IMR-90 (cell line): ENCODE data around the gene SLC26A4. TPM values are rescaled to one million over a fixed set of nuclear protein-coding genes. Genes with fewer than 3 reads are reported as not detected.

Experiments used
- ATAC-seq: fragments of 200-7000 bp; cut with Tn5 transposase; 2 replicates; pipeline ENCODE4 v1.9.1; 2020; ENCODE audit warnings: low read depth, mild to moderate bottlenecking, moderate library complexity
- BruUV-seq: library from RNA; stranded (reverse); fragments of 400-500 nt; replicated peaks from 2 replicates; lab custom pipeline; 2021; lab: Mats Ljungman, UMichigan
- CTCF ChIA-PET: fragments of 300-600 bp; formaldehyde crosslinking; extraction: SDS; loops from one replicate; lab custom pipeline; 2021; ENCODE audit warnings: antibody characterized with exemption; lab: Yijun Ruan, JAX
- POLR2A ChIA-PET: fragments of 300-600 bp; sonication (Branson Sonifier 250); formaldehyde crosslinking; loops from one replicate; lab custom pipeline; 2022; ENCODE audit warnings: antibody characterized with exemption; ENCODE audit not compliant: unreplicated experiment; lab: Charles Lee
- DNase-seq: peaks from one replicate; pipeline ENCODE4 v3.0.0; 2013
- H2AFZ ChIP-seq: replicated peaks from 2 replicates; pipeline ENCODE3; 2013; ENCODE audit warnings: low read length, mild to moderate bottlenecking; ENCODE audit not compliant: poor library complexity
- H2AK5ac ChIP-seq: 2 replicates; pipeline ENCODE4 v1.6.1; 2013; ENCODE audit warnings: low read depth, low read length, inconsistent platforms
- H2AK9ac ChIP-seq: replicated peaks from 2 replicates; pipeline ENCODE3; 2013; ENCODE audit warnings: mild to moderate bottlenecking, low read depth, low read length, moderate library complexity; ENCODE audit not compliant: poor library complexity
- H2BK120ac ChIP-seq: 2 replicates; pipeline ENCODE4 v1.6.1; 2013; ENCODE audit warnings: low read depth, low read length, inconsistent platforms
- H2BK15ac ChIP-seq: 3 replicates; pipeline ENCODE4 v1.6.1; 2013; ENCODE audit warnings: low read depth, low read length, inconsistent platforms
- H2BK20ac ChIP-seq: 2 replicates; pipeline ENCODE4 v1.6.1; 2013; ENCODE audit warnings: low read depth, mild to moderate bottlenecking, inconsistent platforms, low read length, moderate library complexity
- H2BK5ac ChIP-seq: 2 replicates; pipeline ENCODE4 v1.6.1; 2013; ENCODE audit warnings: mild to moderate bottlenecking, low read depth, low read length, inconsistent platforms; ENCODE audit not compliant: poor library complexity, severe bottlenecking
- H3K14ac ChIP-seq: replicated peaks from 2 replicates; pipeline ENCODE4 v1.6.1; 2013; ENCODE audit warnings: low read depth, low read length, inconsistent platforms
- H3K18ac ChIP-seq: 2 replicates; pipeline ENCODE4 v1.6.1; 2013; ENCODE audit warnings: low read depth, low read length, control low read depth
- H3K23ac ChIP-seq: 2 replicates; pipeline ENCODE4 v1.6.1; 2013; ENCODE audit warnings: low read depth, low read length, inconsistent platforms
- H3K27ac ChIP-seq: 2 replicates; pipeline ENCODE4 v1.5.1; 2013; ENCODE audit warnings: mild to moderate bottlenecking, control low read depth, low read length; ENCODE audit not compliant: insufficient read depth
- H3K27me3 ChIP-seq: 2 replicates; pipeline ENCODE4 v1.6.1; 2013; ENCODE audit warnings: low read length; ENCODE audit not compliant: control insufficient read depth, insufficient read depth
- H3K36me3 ChIP-seq: 2 replicates; pipeline ENCODE4 v1.6.1; 2013; ENCODE audit warnings: low read length, mixed read lengths; ENCODE audit not compliant: control insufficient read depth, insufficient read depth
- H3K4ac ChIP-seq: 2 replicates; pipeline ENCODE4 v1.6.1; 2013; ENCODE audit warnings: low read depth, low read length, inconsistent platforms
- H3K4me1 ChIP-seq: 2 replicates; pipeline ENCODE4 v1.6.1; 2013; ENCODE audit warnings: low read length, mixed read lengths; ENCODE audit not compliant: control insufficient read depth, insufficient read depth
- H3K4me2 ChIP-seq: 2 replicates; pipeline ENCODE4 v1.6.1; 2013; ENCODE audit warnings: low read depth, mild to moderate bottlenecking, control low read depth, low read length, moderate library complexity
- H3K4me3 ChIP-seq: 2 replicates; pipeline ENCODE4 v1.5.1; 2013; ENCODE audit warnings: low read depth, mild to moderate bottlenecking, control low read depth, low read length, moderate library complexity; ENCODE audit not compliant: insufficient read depth
- H3K56ac ChIP-seq: 2 replicates; pipeline ENCODE4 v1.6.1; 2013; ENCODE audit warnings: low read length, inconsistent platforms; ENCODE audit not compliant: insufficient read depth; ENCODE audit errors: extremely low read depth
- H3K79me1 ChIP-seq, 2 experiments: 2 replicates each; pipeline ENCODE4 v1.6.1; 2013; ENCODE audit warnings: low read length in 2 of 2, inconsistent platforms in 1 of 2, low read depth in 1 of 2
- H3K9ac ChIP-seq: 2 replicates; pipeline ENCODE4 v1.6.1; 2013; ENCODE audit warnings: low read depth, low read length, control low read depth
- H3K9me1 ChIP-seq: 2 replicates; pipeline ENCODE4 v1.6.1; 2013; ENCODE audit warnings: low read length, inconsistent platforms; ENCODE audit not compliant: insufficient read depth
- H3K9me3 ChIP-seq: 2 replicates; pipeline ENCODE4 v1.6.1; 2013; ENCODE audit warnings: low read length; ENCODE audit not compliant: control insufficient read depth, insufficient read depth
- H4K20me1 ChIP-seq: 2 replicates; pipeline ENCODE4 v1.6.1; 2013; ENCODE audit warnings: low read length, inconsistent platforms; ENCODE audit not compliant: insufficient read depth
- H4K5ac ChIP-seq: 2 replicates; pipeline ENCODE4 v1.6.1; 2013; ENCODE audit warnings: mild to moderate bottlenecking, low read depth, low read length, control low read depth
- H4K8ac ChIP-seq, 2 experiments: 2 replicates each; pipeline ENCODE4 v1.6.1; 2013; ENCODE audit warnings: low read depth in 2 of 2, low read length in 2 of 2, control low read depth in 1 of 2, inconsistent platforms in 1 of 2
- H4K91ac ChIP-seq: 2 replicates; pipeline ENCODE4 v1.6.1; 2013; ENCODE audit warnings: low read depth, low read length, inconsistent platforms; ENCODE audit not compliant: insufficient read depth
- CEBPB ChIP-seq: IDR thresholded peaks from 2 replicates; pipeline ENCODE4 v1.6.1; 2012; ENCODE audit warnings: low read depth, low read length, improper control_type of control experiment
- RCOR1 ChIP-seq: IDR thresholded peaks from 2 replicates; pipeline ENCODE4 v1.6.1; 2012; ENCODE audit warnings: mild to moderate bottlenecking, low read length, improper control_type of control experiment; ENCODE audit not compliant: insufficient replicate concordance
- WGBS, 2 experiments: methylation state at CpG; one replicate each; pipeline versions ENCODE4 v1.1.5 to v1.1.7; 2013; ENCODE audit warnings: missing lambda C conversion rate in 2 of 2; ENCODE audit not compliant: insufficient read length in 1 of 2; ENCODE audit errors: extremely low coverage in 2 of 2; 5-methylcytosine and 5-hydroxymethylcytosine counted together
- dilution Hi-C: fragments of 300-500 bp; cut with HindIII; formaldehyde crosslinking; loops from one replicate; pipeline ENCODE4 v1.14.3; 2018; ENCODE audit warnings: low sequenced_read_pairs; ENCODE audit not compliant: unreplicated experiment
- in situ Hi-C: fragments of 300-500 bp; cut with MboI; formaldehyde crosslinking; loops from 3 replicates; pipeline ENCODE4 v1.14.3; 2019; ENCODE audit warnings: low sequenced_read_pairs, inconsistent platforms, mixed read lengths
- intact Hi-C: fragments of 100-400 bp; cut with micrococcal nuclease; formaldehyde crosslinking; loops from 2 replicates; pipeline ENCODE4 v1.10.0; 2022
- polyA plus RNA-seq, 3 experiments: library from polyadenylated mRNA; depleted of rRNA; stranded (reverse); fragments of >200 nt; gene quantifications; 2 replicates each; pipeline ENCODE4 v1.2.3, GENCODE V29; 2012; ENCODE audit warnings: low replicate concordance in 1 of 3
- total RNA-seq: library from RNA; depleted of rRNA; stranded (reverse); fragments of >200 nt; gene quantifications from 2 replicates; pipeline ENCODE4 v1.2.3, GENCODE V29; 2012

The SLC26A4 gene
- total and polyA plus RNA-seq, 2 of the 4 experiments (the other 2 are of a cell fraction), result 0.09 to 1.1 TPM

DNA sequence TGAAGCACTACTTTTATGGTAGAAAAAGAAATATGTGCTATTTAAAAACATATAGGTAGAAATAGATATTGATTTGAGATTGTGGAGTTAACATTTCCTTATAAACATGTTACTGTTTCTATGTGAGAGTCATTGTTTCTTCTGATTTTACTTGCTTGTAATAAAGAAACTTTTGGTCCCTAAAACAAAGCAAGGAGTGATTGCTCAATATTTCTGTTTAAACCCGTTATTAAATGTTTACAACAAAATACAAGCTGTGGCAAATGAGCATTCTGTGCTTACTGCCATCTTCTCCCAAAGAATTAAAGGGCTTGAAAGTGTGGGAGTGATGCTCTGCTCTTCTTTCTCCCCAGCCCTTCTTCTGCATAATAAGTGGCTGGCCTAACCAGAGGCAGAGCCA, 60.7 kb downstream of the SLC26A4 start:
- Histone ChIP-seq H3K56ac (no peak overlapping the region; the same call in 1 of the 2 replicates), H3K14ac (no peak overlapping the region), H4K91ac (no peak overlapping the region), H4K5ac (no peak overlapping the region), H2AFZ (no peak overlapping the region), H4K20me1 (no peaks in the 10 kb centered on the region), H2AK9ac (no peak overlapping the region), H2BK5ac (no peak overlapping the region), H3K18ac (no peak overlapping the region), H3K4me3 (no peak overlapping the region), H3K4me1 (peaks cover 3% of the 10 kb centered on the region; the same call in 1 of the 2 replicates), H3K36me3 (no peaks in the 10 kb centered on the region), H2BK120ac (no peak overlapping the region), H2BK20ac (no peak overlapping the region), H3K4me2 (no peak overlapping the region), H3K23ac (no peak overlapping the region), H3K9me1 (no peaks in the 10 kb centered on the region), H2BK15ac (no peak overlapping the region), H4K8ac (no peak overlapping the region), H3K79me1 (no peaks in the 10 kb centered on the region), H3K9me3 (no peaks in the 10 kb centered on the region), H3K27me3 (no peaks in the 10 kb centered on the region), H3K27ac (no peak overlapping the region), H3K9ac (no peak overlapping the region), H2AK5ac (no peak overlapping the region), H3K4ac (no peak overlapping the region)
- TF ChIP-seq CEBPB, result peak; percentile 52
- no peak for TF ChIP-seq RCOR1
- in situ Hi-C loops (loop anchor here (5.0 to 10.0 kb wide), 2 partner anchors 254 to 526 kb away; no protein-coding TSS in a partner anchor), intact Hi-C loops (no loop called here), dilution Hi-C loops (loop anchor here (25.0 kb wide), 1 partner anchor 259 kb away; the partner anchor contains the start of gene GPR22)
- BruUV-seq, result no TSS peak
- DNase-seq (no peak), ATAC-seq (no peak)
- ChIA-PET POLR2A (no interaction called here), CTCF (no interaction called here)
- WGBS, 2 experiments, result no CpG with 5 or more reads among the region's 1 CpG
